Activated CD8-positive, alpha-beta T cell treated with anti-CD3 and anti-CD28 coated beads for 36 hours (primary cell): ENCODE results near the gene CDK5RAP2. TPM values are rescaled to one million over a fixed set of nuclear protein-coding genes. Genes with fewer than 3 reads are reported as not detected.

Experiments
- ATAC-seq: fragments of 200-7000 bp; cut with Tn5 transposase; one replicate; pipeline ENCODE4 v1.10.0; 2021; ENCODE audit warnings: mild to moderate bottlenecking, moderate library complexity
- CTCF ChIA-PET: fragments of 350-600 bp; sonication (Branson Sonifier 250); formaldehyde crosslinking; loops from one replicate; lab custom pipeline; 2021; ENCODE audit warnings: antibody characterized with exemption; lab: Charles Lee
- POLR2A ChIA-PET: fragments of 350-600 bp; sonication (Branson Sonifier 250); formaldehyde crosslinking; loops from one replicate; lab custom pipeline; 2021; ENCODE audit warnings: antibody characterized with exemption; lab: Charles Lee
- DNase-seq: peaks from one replicate; pipeline ENCODE4 v3.0.0-alpha.2; 2020
- H3K27ac Mint-ChIP-seq: one replicate; pipeline ENCODE4 v1.8.0; 2021; ENCODE audit warnings: mild to moderate bottlenecking, mixed read lengths
- H3K27me3 Mint-ChIP-seq: one replicate; pipeline ENCODE4 v1.8.0; 2021; ENCODE audit warnings: mixed read lengths
- H3K36me3 Mint-ChIP-seq: one replicate; pipeline ENCODE4 v1.8.0; 2021; ENCODE audit warnings: low read depth, mixed read lengths
- H3K4me1 Mint-ChIP-seq: one replicate; pipeline ENCODE4 v1.8.0; 2021; ENCODE audit warnings: low read depth, mixed read lengths
- H3K4me3 Mint-ChIP-seq: one replicate; pipeline ENCODE4 v1.8.0; 2021; ENCODE audit warnings: mild to moderate bottlenecking, moderate library complexity, mixed read lengths
- H3K9me3 Mint-ChIP-seq: one replicate; pipeline ENCODE4 v1.8.0; 2021; ENCODE audit warnings: mixed read lengths
- CTCF ChIP-seq: fragments of 200-600 bp; IDR thresholded peaks from one replicate; pipeline ENCODE4 v1.8.0; 2022; ENCODE audit warnings: antibody characterized with exemption, mild to moderate bottlenecking
- intact Hi-C: fragments of 100-400 bp; cut with micrococcal nuclease; formaldehyde crosslinking; loops from one replicate; pipeline ENCODE4 v1.10.0; 2022
- total RNA-seq, 2 experiments: library from RNA; stranded (reverse); gene quantifications; one replicate each; pipeline ENCODE4 v1.2.3, GENCODE V29; 2021

The CDK5RAP2 gene
- total RNA-seq, 2 experiments from 2014 or later: 61.5 to 67.6 TPM

DNA sequence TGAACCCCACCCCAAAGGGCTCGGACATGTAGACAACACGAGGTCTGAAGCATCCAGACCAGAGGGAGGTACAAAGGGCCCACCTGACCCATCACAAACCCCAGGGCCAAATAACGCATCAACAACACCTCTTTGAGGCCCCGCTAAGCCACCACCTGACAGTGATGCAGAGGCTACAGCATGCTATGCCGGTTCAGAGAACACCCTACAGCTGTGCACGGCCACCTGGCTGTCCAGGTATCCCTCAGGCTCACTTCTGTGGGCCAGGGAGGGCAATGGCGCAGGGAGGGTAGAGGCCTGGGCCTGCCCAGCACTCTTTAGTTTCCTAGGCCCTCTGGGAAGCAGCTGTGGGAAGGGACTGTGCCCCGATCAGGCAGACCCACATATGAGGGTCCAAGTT, 190.1 kb downstream of the CDK5RAP2 start:
- Mint-ChIP-seq H3K4me1 (peaks cover 17% of the 10 kb centered on the region), H3K27ac (no peak overlapping the region), H3K36me3 (peaks cover 30% of the 10 kb centered on the region), H3K27me3 (no peaks in the 10 kb centered on the region), H3K4me3 (no peak overlapping the region), H3K9me3 (no peaks in the 10 kb centered on the region)
- ChIA-PET CTCF (no interaction called here), POLR2A (no interaction called here)
- DNase-seq (no peak), ATAC-seq (no peak)
- no peak for TF ChIP-seq CTCF
- intact Hi-C loops: no loop called here

DNA sequence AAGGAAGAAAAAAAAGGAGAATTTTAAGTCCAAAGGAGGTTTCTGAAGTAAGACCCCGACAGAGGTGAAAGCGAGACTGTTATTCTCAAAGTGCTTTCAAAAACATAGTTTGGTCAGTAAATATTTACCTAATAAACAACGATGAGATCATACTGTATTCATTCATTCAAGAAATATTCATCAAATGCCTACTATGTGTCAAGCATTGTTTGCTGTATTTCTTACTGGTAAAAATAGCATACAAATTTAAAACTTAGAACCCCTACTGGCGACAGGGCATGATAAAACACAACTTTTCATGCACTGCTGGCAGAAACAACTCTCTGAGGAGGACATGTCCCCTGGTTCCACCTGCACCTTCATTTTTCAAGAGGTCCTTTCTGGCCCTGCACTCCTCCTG, 190.7 kb downstream of the CDK5RAP2 start:
- Mint-ChIP-seq H3K9me3 (no peaks in the 10 kb centered on the region), H3K27me3 (no peaks in the 10 kb centered on the region), H3K4me3 (no peak overlapping the region), H3K36me3 (peaks cover 25% of the 10 kb centered on the region), H3K4me1 (peaks cover 11% of the 10 kb centered on the region), H3K27ac (no peak overlapping the region)
- TF ChIP-seq CTCF: no peak
- CTCF ChIA-PET: no interaction called here
- ATAC-seq (no peak), DNase-seq (no peak)
- intact Hi-C loops: no loop called here
- POLR2A ChIA-PET: no interaction called here

DNA sequence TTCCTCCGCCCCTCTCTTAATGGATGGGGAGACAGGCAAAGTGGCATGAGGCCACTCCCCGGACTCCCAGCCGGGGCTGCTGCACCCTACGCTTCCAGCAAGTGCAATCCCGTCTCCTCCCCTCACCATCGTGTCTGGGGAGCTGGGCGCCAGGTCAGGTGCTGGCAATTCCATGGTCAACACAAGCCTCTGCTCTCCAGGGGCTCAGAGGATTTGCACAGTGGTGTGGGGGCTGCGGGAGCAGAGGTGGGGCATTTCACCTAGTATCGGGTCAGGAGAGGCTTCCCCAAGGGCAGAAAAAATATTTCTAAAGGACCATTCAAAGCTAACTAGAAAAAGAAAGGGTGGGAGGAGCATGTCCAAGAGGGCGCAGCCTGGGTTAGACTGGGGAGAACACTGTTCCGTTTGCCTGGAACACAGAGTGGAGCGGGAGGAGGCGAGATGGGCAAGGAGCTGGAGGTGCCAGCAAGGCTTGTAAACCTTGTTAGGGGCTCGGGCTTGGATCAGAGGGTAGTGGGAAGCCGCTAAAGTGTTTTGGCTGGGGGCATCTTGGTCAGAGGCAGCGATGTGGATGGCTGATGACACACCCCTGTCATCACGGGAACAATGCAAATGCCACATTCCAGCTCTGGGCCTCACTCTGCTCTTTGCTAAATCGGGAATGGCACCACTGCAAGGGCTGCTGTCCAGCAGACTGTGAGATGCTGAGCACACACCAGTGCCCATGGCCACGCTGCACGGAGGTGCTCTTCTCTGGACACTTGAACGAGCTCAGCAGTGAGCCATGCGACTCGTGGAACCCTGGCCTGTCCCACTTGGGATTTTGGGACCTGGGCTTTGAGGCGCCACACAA, 191.7 kb downstream of the CDK5RAP2 start:
- Mint-ChIP-seq H3K4me1 (peaks cover under 1% of the 10 kb centered on the region), H3K36me3 (peaks cover 15% of the 10 kb centered on the region), H3K9me3 (no peaks in the 10 kb centered on the region), H3K4me3 (no peak overlapping the region), H3K27ac (no peak overlapping the region), H3K27me3 (no peaks in the 10 kb centered on the region)
- CTCF ChIA-PET: interaction anchor here (0.7 kb wide), 1 partner anchor 49 kb away, joined by 4 read pairs; no protein-coding TSS in a partner anchor
- no peak for ATAC-seq
- intact Hi-C loops: no loop called here
- POLR2A ChIA-PET: no interaction called here
- no peak for TF ChIP-seq CTCF
- DNase-seq: no peak

GRCh38 chr9:120387257-120388002, 192.5 kb downstream of the CDK5RAP2 start:
- ATAC-seq: no peak
- peaks cover 7% of the 10 kb centered on the region for H3K36me3 Mint-ChIP-seq
- no peak overlapping the region for H3K4me3 Mint-ChIP-seq
- H3K9me3 Mint-ChIP-seq: no peaks in the 10 kb centered on the region
- no peaks in the 10 kb centered on the region for H3K4me1 Mint-ChIP-seq
- no peak for TF ChIP-seq CTCF
- no peaks in the 10 kb centered on the region for H3K27me3 Mint-ChIP-seq
- ChIA-PET POLR2A (no interaction called here), CTCF (no interaction called here)
- H3K27ac Mint-ChIP-seq: no peak overlapping the region
- no peak for DNase-seq
- intact Hi-C loops: no loop called here
